Activated effector memory CD4-positive, alpha-beta T cell treated with anti-CD3 and anti-CD28 coated beads, Interleukin-2, amount 50 U/mL, for 16 hours (primary cell): ENCODE data around the gene GNB1.
A peak's percentile ranks its signal among the peaks of the same experiment; 100 is the strongest.

Source experiments
- DNase-seq: peaks from one replicate; pipeline ENCODE4 v3.0.0-alpha.2; 2020

GNB1 gene

DNA sequence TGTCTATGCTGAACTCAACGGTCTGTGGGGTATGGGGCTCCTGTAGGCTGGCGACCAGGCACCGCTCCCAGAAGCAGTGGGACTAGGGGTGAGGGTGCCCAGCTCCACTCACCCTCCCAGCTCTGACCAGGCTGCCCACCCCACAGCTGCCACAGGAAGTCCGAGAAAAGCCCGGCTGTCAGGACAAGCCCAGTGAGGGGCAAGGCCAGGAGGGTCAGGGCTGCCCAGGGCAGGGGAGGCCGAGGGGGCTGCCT, 31.7 kb upstream of the GNB1 start:
- no peak for DNase-seq

DNA sequence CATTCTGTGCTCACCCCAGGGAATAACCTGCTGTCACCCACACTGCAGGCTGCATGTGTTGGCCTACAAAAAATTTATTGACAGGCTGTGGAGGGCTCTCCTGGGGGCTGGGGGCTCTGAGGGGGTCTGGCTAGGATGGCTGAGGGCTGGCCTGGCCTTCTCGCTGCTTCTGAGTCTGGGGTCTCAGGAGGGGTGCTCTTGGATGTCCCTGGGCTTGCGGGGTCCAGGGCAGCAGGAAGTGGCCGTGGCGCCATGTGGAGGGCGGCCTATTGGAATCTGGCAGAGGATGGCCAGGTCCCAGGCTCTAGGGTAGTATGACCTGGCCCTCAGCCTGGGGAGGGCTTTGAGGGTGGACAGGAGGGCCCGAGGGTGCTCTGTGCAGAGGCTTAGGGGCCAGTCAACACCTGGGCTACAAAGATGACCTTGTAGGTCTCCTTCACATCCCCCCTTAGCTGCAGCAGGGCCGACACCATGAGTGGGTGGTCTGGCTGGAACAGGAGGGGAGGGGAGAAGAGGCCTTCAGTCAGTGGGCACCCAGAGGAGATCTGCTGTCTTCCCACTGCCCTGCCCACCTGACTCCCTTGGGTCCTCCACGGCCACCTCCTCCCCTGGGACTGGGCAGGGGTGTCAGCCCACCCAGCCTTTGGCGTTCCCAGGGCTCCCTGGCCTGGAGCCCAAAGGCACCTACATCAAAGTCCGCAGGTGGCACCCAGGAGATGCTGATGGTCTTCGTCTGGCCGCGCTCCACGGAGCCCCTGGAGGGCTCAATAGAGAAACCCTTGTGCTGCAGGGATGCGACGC, 31.2 kb upstream of the GNB1 start:
- no peak for DNase-seq

DNA sequence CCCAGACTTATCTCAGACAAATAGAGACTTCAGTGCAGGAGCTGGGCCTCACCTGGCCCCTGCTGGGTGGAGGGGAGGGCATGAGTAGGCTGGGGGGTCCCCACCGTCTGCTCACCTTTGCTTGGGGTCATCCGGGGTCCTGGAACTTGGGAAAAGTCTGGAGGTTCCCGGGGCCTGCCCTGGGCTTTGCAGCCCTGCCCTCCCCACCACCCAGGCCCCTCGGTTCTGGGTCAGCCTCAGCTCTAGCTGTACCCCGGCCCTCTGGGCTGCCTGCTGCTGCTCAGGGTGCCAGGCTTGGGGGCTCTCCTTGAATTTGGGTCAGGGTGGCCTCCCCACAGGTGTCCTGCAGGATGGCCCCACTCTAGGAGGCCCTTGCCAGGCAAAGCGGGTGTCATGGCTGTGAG, 30.6 kb upstream of the GNB1 start:
- no peak for DNase-seq

DNA sequence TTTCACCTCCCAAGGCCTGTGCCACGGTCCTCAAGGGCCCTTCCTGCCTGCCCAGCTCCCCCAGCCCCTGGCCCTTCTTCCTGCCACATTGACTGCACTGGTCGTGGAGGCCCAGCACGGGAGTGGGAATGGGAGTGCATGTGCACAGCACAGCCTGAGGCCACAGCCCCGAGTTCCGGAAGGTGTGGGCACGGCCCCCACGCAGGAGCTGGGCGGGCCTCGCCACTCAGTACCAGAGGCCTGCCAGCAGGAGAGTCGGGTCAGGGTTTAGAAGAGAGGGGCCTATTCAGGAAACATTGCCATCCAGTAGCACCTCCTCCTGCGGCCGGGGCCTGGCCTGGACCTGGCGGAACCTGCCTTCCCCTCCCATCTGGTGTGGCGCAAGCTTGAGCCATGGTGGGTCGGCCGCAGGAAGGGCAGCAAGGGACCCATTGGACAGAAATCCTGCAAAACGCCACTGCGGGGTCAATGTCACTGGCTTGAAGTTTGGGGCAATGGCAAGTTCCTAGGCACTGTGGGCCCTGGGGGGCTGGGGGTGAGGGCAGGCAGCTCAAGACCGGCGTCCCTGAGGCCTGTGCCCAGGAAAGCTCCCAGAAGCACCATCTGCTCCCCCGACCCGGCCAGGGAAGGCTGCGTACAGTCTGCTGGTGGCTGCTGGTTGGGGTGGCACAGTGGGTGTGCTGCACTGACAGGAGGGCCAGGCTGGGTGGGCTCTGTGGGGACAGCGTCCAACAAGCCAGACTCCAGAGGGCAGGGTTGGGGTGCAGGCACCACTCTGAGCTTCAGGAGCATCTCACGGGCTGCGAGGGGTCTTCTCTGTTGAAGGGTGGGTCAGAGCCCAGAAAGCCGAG, 29.9 kb upstream of the GNB1 start:
- DNase-seq: no peak

DNA sequence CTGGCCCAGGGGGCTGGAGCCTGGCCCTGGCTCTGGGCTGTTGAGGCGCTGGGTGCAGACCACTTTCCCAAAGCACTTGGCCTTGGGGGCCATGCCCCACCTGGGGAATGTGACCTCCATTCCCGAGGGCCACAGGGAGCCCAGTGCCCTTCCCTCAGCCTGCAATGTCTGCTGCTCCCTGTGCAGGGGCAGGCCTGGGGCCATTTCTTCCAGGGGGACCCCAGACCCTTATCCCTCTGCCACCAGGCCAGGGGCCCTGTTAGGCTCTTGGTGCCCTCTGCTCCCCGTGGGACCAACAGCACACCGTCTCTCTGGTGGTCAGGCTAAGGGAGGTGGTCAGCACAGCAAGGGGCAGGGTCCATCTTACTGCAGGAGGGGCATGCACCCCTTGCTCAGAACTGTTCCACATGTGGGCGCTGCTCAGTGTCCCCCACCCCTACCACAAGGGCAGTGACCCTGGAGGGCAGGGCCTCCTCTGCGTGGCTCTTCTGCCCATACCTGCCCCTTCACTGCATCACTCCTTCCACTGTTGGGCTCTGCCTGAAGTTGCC, 29.2 kb upstream of the GNB1 start:
- DNase-seq: no peak

DNA sequence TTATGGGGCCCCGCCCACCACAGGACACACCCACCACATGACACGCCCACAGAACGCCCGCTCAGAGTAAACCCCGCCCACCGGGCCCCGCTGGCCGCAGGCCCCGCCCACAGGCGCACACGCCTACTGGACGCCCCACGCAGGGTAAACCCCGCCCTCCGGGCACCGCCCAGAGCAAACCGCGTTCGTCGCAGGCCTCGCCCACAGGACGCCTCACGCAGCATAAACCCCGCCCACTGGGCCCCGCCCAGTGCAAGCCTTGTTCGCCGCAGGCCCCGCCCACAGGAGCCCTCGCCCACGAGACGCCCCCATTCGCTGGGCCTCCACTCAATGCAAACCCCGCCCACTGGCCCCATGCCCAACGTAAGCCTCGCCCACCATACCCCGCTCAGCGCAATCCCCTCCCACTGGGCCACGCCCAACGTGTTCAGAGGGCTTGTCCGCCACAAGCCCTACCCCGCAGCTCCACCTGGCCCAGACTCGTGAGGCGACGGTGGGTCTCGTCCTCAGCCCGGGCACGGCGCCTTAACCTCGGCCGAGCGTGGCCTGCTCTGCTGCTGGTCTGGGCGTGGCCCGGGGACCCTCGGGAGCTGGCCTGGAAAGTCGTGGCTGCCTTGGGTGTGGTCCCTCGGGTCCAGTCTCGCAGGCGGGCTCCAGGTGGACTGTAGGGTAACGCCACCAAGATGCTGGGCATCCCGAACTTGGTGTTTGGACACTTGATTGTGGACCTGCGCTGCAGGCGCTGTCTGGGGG, 28.6 kb upstream of the GNB1 start:
- peak; percentile 99 for DNase-seq

DNA sequence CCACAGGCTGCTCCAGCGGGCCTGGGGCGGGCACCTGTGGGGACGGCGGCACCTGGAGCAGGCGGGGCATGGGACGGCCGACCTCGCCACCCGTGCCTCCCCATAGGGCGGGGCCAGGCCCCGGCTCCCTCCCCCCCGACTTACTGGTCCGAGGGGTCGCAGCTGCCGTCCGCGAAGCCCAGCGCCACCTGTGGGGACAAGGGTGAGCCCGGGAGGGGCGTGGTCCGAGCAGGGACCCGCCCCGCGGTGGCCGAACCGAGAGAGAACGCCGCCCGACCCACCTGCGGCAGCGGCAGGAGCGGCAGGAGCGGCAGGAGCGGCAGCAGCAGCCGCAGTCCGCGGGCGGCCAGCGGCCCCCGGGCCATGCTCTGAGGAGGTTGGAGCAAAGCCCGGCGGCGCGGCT, 28.0 kb upstream of the GNB1 start, which contains the start of gene TMEM52:
Gene TMEM52, minus strand, starts transcription at position 379 of the 403 bp plus-strand sequence. Its CDS starts 14 bp downstream, at position 365.
- no peak for DNase-seq

DNA sequence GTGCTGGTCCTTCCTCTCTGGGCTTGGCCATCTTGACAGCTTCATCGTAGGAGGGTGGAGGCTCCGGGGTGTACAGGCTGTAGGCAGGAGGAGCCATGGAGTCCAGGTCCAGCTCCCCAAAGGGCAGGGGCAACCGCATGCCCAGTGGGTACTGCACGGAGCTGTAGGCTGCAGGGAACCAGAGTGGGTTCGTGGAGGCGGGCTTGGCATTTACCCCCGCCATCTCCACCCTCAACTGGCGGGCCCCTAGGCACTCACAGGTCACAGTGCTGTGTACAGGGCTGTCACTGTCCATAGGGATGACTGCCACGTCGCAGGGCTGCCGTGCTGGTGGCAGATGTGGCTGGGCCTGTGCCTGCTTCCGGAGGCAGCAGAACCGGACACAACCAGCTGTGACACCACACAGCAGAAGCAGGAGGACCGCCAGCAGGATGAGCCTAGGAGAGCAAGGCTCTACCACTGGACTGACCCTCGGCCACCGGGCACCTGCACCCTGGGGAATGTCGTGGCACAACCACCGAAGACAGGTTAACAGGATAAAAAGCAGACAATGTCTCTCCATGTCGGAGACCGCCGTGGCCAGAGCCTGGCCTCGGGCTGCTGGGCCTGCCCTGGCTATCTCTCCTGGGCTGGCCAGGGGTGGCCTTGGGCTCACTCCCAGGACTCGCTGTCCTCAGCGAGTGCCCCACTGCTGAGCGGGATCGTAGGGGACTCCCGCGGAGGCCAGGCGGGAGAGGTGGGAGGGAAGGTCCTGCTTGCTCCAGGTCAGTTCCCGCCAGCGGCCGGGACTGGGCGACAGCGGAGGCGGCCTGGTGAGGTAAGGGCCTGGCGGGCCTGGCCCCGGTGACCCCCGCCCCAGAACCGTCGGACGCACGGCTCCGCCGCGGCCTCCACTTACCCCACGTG, 27.4 kb upstream of the GNB1 start:
- no peak for DNase-seq

DNA sequence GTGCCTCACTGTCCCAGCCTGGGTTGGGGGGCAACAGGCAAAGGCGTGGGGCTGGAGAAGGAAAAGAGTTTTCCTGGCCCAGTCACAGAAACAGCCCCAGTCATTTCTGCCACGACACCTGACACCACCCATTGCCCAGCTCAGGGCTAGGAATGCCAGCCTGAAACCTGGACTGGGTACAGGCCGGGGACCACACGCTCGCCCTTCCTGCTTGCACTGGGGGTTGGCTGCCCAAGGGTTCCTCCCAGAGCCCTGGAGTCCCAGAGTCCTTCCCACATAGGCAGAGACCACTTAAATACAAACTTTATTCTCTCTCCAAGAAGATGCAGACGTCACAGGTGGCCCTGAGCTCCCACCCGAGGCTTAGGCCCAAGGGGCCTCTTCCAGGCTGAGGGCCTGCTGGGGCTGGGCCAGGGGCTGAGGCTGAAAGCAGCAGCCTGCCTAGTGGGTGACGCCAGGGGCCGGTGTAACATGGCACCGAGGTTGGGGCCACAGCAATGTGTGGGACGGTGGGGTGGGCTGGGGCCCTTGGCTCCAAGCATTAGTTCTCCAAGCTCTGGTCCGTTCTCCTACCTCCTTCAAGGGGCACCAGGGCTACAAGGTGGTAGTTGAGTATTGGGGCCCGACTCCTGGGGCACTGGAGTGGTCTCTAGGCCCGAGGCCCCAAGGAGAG, 26.6 kb upstream of the GNB1 start:
- no peak for DNase-seq

DNA sequence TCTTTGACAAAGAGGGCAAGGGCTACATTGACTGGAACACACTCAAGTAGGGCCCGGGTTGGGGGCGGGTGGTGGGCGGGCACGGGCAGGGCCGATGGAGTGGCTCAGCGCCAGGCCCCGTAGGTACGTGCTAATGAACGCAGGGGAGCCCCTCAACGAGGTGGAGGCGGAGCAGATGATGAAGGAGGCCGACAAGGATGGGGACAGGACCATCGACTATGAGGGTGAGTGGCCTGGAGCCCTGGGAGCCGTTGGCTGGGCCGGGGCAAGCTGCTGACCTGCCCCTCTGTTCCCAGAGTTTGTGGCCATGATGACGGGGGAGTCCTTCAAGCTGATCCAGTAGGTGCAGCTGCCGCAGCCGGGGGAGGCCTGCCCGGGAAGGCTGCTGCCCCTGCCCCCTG, 26.0 kb upstream of the GNB1 start:
- DNase-seq: no peak

DNA sequence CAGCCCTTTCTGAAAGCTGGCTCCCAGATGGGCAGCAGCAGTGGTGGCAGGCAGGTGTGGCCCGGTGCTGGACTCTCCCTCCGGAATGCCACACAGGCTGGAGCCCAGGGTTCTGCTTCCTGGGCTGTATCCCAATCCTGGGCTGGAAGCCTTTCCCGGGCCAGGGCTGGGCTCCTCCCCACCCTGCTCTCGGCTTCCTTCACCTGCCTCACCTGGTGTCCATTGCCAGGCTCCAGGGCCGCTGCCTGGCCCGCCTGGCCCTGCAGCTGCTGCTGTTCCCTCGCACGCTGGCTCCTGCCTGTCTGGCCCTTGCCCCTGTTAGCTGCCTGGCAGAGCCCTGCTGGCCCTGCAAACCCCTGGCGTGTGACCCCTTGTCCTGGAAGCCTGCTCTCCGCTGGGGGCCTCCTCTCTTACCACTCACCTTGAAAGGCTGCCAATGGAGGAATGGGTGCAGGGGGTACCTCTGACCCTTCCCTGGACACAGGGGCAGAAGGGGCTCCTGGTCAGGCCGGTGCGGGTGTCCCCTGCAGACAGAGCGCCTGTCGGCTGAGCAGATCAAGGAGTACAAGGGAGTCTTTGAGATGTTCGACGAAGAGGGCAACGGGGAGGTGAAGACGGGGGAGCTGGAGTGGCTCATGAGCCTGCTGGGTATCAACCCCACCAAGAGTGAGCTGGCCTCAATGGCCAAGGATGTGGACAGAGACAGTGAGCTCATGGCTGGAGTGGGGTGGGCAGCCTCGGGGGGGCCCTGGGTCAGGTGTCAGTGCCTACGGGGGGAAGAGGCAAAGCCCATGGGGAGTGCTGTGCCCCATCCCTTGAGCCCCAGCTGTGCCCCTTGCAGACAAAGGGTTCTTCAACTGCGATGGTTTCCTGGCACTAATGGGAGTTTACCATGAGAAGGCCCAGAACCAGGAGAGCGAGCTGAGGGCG, 25.3 kb upstream of the GNB1 start:
- DNase-seq: no peak

DNA sequence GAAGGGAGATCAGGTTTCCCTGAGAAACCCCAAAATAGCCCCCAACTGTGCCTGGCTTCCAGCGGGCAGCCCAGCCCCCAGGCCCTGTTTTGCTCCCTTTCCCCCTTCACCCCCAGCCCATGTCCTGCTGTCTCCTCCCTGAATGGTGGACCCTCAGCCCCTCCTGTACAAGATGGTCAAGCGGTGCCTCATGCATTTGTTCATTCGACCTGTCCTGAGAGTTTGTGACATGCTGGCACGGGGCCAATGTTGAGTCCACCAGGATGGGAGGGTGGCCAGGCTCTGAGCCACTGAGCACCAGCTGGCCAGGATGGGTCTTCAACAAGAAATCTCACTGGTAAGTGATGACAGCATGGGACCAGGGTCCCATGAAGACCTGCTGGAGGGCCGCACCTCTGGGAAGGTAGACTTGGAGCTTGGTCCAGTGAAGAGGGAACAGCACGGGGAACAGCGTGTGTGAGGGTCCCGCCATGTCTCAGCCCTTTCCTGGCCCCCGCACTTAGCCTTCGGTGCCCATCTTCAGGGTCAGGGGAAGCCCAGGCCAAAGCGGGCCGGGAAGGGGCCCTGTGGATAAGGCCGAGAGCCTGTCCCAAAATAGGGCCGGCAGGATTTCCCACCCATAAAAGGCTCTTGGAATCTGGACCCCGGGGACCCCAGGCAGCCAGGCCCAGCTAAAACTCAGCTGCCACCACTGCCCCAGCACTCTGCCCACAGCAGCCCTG, 24.2 kb upstream of the GNB1 start, which contains the start of gene CALML6:
Gene CALML6, plus strand, starts transcription at position 290 of the 722 bp plus-strand sequence. Its CDS starts 21 bp downstream, at position 311.
- DNase-seq: no peak

DNA sequence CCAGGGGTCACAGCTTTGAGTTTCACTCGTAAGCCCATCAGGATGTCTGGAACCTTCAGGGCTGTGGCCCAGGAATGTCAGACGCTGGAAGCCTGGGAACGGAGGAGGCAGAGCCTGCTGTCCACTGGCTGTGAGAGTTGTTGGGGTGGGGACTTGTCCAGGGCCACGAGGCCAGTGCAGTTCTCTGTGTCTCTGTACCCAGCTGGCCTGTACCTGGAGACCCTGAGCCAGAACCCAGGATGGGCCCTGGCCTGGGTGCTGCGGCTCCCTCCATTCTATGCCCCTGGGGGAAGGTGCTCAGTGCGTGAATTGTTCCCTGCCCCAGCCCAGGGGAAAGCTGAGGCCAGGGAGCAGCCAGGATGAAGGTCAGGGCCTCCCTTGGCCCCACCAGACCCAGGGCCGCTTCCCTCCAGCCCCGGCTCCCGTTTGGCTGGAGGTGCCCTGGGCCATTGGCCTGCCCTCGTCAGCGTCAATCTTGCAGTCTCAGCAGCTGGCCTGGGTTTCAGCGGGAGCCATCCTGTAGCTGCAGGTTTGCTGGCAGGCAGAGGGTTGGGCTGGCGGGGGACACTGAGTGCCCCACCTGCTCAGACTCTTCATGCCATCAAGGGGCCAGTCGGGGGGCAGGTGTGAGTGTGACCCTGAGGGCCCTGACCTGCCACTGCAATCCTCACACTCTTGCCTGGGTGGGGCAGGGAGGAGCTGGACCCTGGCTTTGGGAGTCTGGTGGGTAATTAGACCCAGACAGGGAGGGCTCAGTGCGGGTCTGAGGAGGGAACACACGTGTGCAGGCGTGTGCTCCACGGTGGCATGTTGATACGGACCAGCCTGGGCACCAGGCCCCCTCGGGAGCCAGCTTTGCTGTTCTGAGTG, 23.4 kb upstream of the GNB1 start:
- no peak for DNase-seq

DNA sequence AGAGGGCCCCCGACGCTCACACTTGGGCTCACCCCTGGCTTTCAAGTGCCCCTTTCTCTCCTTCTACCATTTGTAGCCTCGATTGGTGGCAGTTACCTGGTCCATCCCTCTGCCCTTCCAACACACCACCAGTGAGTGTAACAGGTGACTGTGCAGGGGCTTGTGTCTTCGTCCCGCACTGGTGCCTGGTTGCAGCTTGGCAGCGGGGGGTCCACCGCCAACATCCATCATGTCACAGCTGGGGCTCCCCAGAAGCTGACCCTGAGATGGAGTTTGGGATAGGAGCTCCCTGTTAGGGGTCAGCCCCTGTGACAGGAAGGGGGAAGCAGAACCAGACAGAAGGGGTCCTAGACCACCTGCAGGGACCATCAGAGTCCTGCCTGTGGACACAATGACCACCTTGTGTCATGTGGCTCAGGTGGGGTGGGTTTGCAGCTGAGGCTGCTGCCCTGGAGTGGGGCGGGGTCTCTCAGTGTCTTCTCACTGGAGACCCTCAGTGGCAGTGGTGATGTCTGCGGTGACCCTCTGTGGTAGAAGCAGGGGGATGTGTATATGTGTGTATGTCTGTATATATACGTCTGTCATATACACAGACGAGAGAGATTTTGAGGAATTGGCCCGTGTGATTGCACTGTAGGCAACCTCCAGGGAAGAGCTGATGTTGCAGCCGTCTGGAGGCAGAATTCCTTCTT, 20.6 kb upstream of the GNB1 start:
- no peak for DNase-seq

DNA sequence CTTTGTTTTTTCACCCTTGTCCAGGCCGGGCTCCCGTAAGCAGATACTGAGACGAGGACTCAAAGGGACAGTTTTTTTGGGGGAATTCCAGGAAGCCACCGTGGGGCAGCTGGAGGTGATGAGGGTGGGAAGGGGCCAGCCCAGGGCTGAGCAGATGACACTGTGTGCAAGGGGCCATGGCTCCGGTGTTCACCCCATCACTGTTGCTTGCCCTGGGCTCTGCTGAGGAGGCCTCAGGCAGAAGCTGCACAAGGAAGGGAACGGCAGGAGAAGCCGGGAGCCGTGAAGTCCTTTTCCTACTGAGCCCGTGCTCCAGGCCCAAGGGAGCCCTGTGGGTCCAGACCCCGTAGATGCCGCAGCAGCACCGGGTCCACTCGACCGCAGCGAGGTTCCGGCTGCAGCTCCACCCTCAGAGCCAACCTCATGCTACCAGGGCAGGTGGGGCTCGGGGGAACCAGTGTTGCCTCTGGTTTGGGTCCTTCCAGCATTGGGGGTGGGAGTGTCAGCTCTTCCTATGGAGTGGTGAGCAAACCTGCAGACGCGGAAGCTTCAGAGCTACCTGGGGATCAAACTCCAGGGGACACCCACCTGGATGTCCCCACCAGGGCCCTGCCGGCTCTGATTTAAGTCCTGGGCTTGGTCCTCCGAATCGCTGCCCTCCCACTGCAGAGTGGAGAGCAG, 19.9 kb upstream of the GNB1 start:
- peak; percentile 61 for DNase-seq

DNA sequence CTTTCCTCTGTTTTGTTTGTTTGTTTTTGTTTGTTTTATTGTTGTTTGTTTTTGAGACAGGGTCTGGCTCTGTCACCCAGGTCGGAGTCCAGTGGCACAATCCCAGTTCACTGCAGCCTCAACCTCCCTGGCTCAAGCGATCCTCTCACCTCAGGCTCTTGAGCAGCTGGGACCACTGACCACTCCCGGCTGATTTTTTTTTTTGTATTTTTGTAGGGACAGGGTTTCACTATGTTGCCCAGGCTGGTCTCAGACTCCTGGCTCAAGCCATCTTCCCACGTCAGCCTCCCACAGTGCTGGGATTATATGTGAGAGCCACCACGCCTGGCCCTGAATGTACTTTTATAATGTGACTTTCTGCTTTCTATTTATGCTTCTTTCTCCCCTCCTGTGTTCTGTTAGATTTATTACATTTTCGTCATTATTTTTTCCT, 19.2 kb upstream of the GNB1 start:
- DNase-seq: no peak

DNA sequence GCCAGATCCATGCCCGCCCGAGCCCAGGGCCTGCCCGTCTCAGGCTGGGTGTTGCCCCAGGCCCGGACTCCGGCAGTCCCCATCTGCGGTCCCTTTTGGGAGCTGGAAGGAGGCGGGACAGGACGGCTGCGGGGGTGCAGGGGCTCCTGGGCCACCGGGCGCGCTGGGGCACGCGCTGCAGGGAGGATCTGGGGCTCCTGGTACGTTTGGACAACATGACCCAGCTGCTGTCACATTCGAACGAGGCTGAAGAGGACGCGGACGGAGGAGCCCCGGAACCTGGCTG, 17.6 kb upstream of the GNB1 start:
- DNase-seq: no peak
